B cell (primary cell): ENCODE results near the gene H6PD. TPM values are rescaled to one million over a fixed set of nuclear protein-coding genes. Genes with fewer than 3 reads are reported as not detected.

ENCODE experiments used
- ATAC-seq: fragments of 200-7000 bp; cut with Tn5 transposase; one replicate; pipeline ENCODE4 v1.10.0; 2021; ENCODE audit warnings: low read depth, mild to moderate bottlenecking, moderate number of reproducible peaks, moderate library complexity
- CTCF ChIA-PET: fragments of 350-600 bp; sonication (Branson Sonifier 250); formaldehyde crosslinking; loops from one replicate; lab custom pipeline; 2021; ENCODE audit warnings: antibody characterized with exemption, inconsistent platforms; lab: Charles Lee
- POLR2A ChIA-PET: fragments of 350-600 bp; sonication (Branson Sonifier 250); formaldehyde crosslinking; loops from one replicate; lab custom pipeline; 2021; ENCODE audit warnings: antibody characterized with exemption; lab: Charles Lee
- DNase-seq: peaks from one replicate; pipeline ENCODE4 v3.0.0; 2013
- H2AFZ ChIP-seq: 2 replicates; pipeline ENCODE4 v1.6.1; 2012; ENCODE audit warnings: mild to moderate bottlenecking, low read depth, low read length; ENCODE audit not compliant: insufficient read depth, poor library complexity, severe bottlenecking
- H3K27ac ChIP-seq, 2 donors: 1 replicate in 1 of 2; 2 replicates in 1 of 2; pipeline ENCODE4 v1.5.1; 2012 to 2013; ENCODE audit warnings: low read length in 2 of 2, mild to moderate bottlenecking in 2 of 2, moderate library complexity in 1 of 2
- H3K27me3 ChIP-seq, 4 experiments: fragments of 200-600 bp in 1 of 4; sonication (generic) in 1 of 4; replicated peaks in 1 of 4; 1 replicate in 2 of 4; 2 replicates in 2 of 4; pipeline versions ENCODE4 v1.6.1 to v1.7.0; 2013 to 2016; ENCODE audit warnings: low read length in 3 of 4, mild to moderate bottlenecking in 2 of 4, mixed read lengths in 1 of 4, moderate library complexity in 1 of 4; ENCODE audit not compliant: insufficient read depth in 4 of 4, control insufficient read depth in 3 of 4; ENCODE audit errors: control extremely low read depth in 1 of 4
- H3K36me3 ChIP-seq, 2 experiments: replicated peaks in 1 of 2; 1 replicate in 1 of 2; 2 replicates in 1 of 2; pipeline versions ENCODE4 v1.6.1 to v1.7.1; 2013; ENCODE audit warnings: low read length in 1 of 2; ENCODE audit not compliant: insufficient read depth in 2 of 2, control insufficient read depth in 1 of 2; ENCODE audit errors: control extremely low read depth in 1 of 2, extremely low read depth in 1 of 2
- H3K4me1 ChIP-seq, 2 donors: fragments of 200-600 bp in 1 of 2; sonication (generic) in 1 of 2; 1 replicate in 1 of 2; 2 replicates in 1 of 2; pipeline versions ENCODE4 v1.5.1 to v1.6.1; 2013 to 2017; ENCODE audit warnings: low read length in 2 of 2; ENCODE audit not compliant: control insufficient read depth in 2 of 2, insufficient read depth in 2 of 2
- H3K4me2 ChIP-seq: replicated peaks from 2 replicates; pipeline ENCODE3; 2012; ENCODE audit warnings: mild to moderate bottlenecking, low read depth, low read length; ENCODE audit not compliant: poor library complexity, severe bottlenecking
- H3K4me3 ChIP-seq, 5 experiments: fragments of 200-600 bp in 1 of 5; sonication (generic) in 1 of 5; 1 replicate in 3 of 5; 2 replicates in 2 of 5; pipeline versions ENCODE4 v1.5.1 to v1.7.0; 2011 to 2016; ENCODE audit warnings: low read length in 4 of 5, mild to moderate bottlenecking in 4 of 5, low read depth in 2 of 5, control low read depth in 1 of 5, moderate library complexity in 1 of 5; ENCODE audit not compliant: insufficient read depth in 1 of 5; ENCODE audit errors: control extremely low read depth in 1 of 5, extremely low read depth in 1 of 5
- H3K79me2 ChIP-seq: fragments of 200-600 bp; sonication (generic); one replicate; pipeline ENCODE4 v1.6.0; 2016; ENCODE audit warnings: low read length; ENCODE audit not compliant: control insufficient read depth, insufficient read depth
- H3K9ac ChIP-seq: fragments of 200-600 bp; sonication (generic); 2 replicates; pipeline ENCODE4 v1.6.1; 2017; ENCODE audit warnings: mild to moderate bottlenecking, low read length, moderate library complexity
- H3K9me3 ChIP-seq, 3 donors: one replicate each; pipeline versions ENCODE4 v1.6.1 to v1.7.1; 2013; ENCODE audit warnings: low read length in 2 of 3; ENCODE audit not compliant: control insufficient read depth in 2 of 3, insufficient read depth in 1 of 3; ENCODE audit errors: control extremely low read depth in 1 of 3
- H4K20me1 ChIP-seq: 2 replicates; pipeline ENCODE4 v1.6.0; 2012; ENCODE audit warnings: mild to moderate bottlenecking, low read length; ENCODE audit not compliant: insufficient read depth, control insufficient read depth, poor library complexity, severe bottlenecking
- H3K27ac Mint-ChIP-seq: one replicate; pipeline ENCODE4 v1.8.0; 2021; ENCODE audit warnings: mixed read lengths
- H3K27me3 Mint-ChIP-seq: one replicate; pipeline ENCODE4 v1.8.0; 2021; ENCODE audit warnings: mixed read lengths
- H3K4me1 Mint-ChIP-seq: one replicate; pipeline ENCODE4 v1.8.0; 2021; ENCODE audit warnings: mixed read lengths
- H3K4me3 Mint-ChIP-seq: one replicate; pipeline ENCODE4 v1.8.0; 2021; ENCODE audit warnings: mixed read lengths
- H3K9me3 Mint-ChIP-seq: one replicate; pipeline ENCODE4 v1.8.0; 2022; ENCODE audit warnings: mixed read lengths; ENCODE audit not compliant: insufficient read depth
- EZH2 ChIP-seq: IDR thresholded peaks from 2 replicates; pipeline ENCODE4 v1.6.1; 2012; ENCODE audit warnings: borderline replicate concordance, low read depth, mild to moderate bottlenecking, moderate library complexity, low read length; ENCODE audit not compliant: insufficient read depth, poor library complexity, severe bottlenecking
- WGBS: methylation state at CpG from one replicate; pipeline ENCODE4 v1.1.5; 2013; ENCODE audit warnings: missing lambda C conversion rate; ENCODE audit not compliant: insufficient coverage; 5-methylcytosine and 5-hydroxymethylcytosine counted together
- intact Hi-C: fragments of 100-400 bp; cut with micrococcal nuclease; formaldehyde crosslinking; loops from one replicate; pipeline ENCODE4 v1.10.0; 2022
- polyA plus RNA-seq: library from polyadenylated mRNA; depleted of rRNA; stranded (reverse); fragments of >200 nt; gene quantifications from 2 replicates; pipeline ENCODE4 v1.2.3, GENCODE V29; 2012
- total RNA-seq, 2 donors: library from RNA; stranded (reverse); fragments of 120-200 nt in 1 of 2; gene quantifications; 1 replicate in 1 of 2; 2 replicates in 1 of 2; pipeline versions ENCODE4 v1.2.3 to v1.2.4, GENCODE V29; 2013 to 2022
- TF ChIP-seq, protein P1 (sequence below): fragments of 200-600 bp; IDR thresholded peaks from one replicate; pipeline ENCODE4 v1.8.0; 2022; ENCODE audit warnings: antibody characterized with exemption, mild to moderate bottlenecking

Gene H6PD
- total and polyA plus RNA-seq, 2 donors (not counting 1 experiment from before 2014, with no cell fraction given) = 11.3 to 30.2 TPM

DNA sequence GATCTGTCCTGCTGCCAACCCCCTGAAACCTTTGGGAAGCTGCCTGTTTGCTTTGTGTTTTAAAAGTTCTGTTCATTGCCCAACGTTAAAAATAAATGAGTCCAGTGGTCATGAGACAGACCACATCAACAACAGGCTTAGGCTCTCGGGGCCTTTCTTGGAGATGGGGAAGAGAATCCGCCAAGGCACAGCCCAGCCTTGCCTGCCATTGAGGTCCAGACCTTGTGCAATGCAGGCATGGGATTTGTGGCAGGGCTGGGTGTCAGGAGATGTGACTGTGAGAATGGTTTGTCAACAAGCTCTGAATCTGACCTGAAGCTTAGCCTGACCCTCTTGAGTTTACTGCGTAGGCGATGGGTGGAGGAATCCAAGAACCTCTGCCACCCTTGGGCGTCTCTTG lies 62.3 kb downstream of the H6PD start:
- POLR2A ChIA-PET = no interaction called here
- H3K4me1 ChIP-seq = peaks cover 7 to 26% of the 10 kb centered on the region in 2 donors
- no peaks in the 10 kb centered on the region for H3K9me3 ChIP-seq
- no peak overlapping the region for H3K9ac ChIP-seq
- Mint-ChIP-seq H3K4me1 (peaks cover 11% of the 10 kb centered on the region), H3K4me3 (no peak overlapping the region), H3K9me3 (no peaks in the 10 kb centered on the region), H3K27me3 (no peaks in the 10 kb centered on the region), H3K27ac (no peak overlapping the region)
- no peak overlapping the region for H3K4me2 ChIP-seq
- no peaks in the 10 kb centered on the region for H3K27me3 ChIP-seq
- ATAC-seq (no peak), DNase-seq (no peak)
- WGBS = 93% methylated on average over 5 of the region's 6 CpGs
- H3K4me3 ChIP-seq = no peak overlapping the region
- TF ChIP-seq, protein P1, sequence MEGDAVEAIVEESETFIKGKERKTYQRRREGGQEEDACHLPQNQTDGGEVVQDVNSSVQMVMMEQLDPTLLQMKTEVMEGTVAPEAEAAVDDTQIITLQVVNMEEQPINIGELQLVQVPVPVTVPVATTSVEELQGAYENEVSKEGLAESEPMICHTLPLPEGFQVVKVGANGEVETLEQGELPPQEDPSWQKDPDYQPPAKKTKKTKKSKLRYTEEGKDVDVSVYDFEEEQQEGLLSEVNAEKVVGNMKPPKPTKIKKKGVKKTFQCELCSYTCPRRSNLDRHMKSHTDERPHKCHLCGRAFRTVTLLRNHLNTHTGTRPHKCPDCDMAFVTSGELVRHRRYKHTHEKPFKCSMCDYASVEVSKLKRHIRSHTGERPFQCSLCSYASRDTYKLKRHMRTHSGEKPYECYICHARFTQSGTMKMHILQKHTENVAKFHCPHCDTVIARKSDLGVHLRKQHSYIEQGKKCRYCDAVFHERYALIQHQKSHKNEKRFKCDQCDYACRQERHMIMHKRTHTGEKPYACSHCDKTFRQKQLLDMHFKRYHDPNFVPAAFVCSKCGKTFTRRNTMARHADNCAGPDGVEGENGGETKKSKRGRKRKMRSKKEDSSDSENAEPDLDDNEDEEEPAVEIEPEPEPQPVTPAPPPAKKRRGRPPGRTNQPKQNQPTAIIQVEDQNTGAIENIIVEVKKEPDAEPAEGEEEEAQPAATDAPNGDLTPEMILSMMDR = no peak
- TF ChIP-seq EZH2 = no peak
- no peak overlapping the region for H3K27ac ChIP-seq
- CTCF ChIA-PET = interaction anchor here (0.8 to 2.0 kb wide), 3 partner anchors 8 to 159 kb away, joined by 3 to 11 read pairs (median 3); no protein-coding TSS in a partner anchor
- no peak overlapping the region for H2AFZ ChIP-seq
- peaks cover 6% of the 10 kb centered on the region for H4K20me1 ChIP-seq
- H3K79me2 ChIP-seq = peaks cover 64% of the 10 kb centered on the region
- intact Hi-C loops = no loop called here
- no peaks in the 10 kb centered on the region for H3K36me3 ChIP-seq

GRCh38 chr1:9297831-9298230 lies 63.3 kb downstream of the H6PD start:
- CTCF ChIA-PET = interaction anchor here (0.8 to 2.0 kb wide), 3 partner anchors 9 to 158 kb away, joined by 3 to 11 read pairs (median 3); no protein-coding TSS in a partner anchor
- Mint-ChIP-seq H3K27me3 (no peaks in the 10 kb centered on the region), H3K9me3 (no peaks in the 10 kb centered on the region), H3K4me3 (no peak overlapping the region), H3K4me1 (peaks cover 21% of the 10 kb centered on the region), H3K27ac (no peak overlapping the region)
- Histone ChIP-seq H3K36me3 (no peaks in the 10 kb centered on the region), H3K79me2 (peaks cover 74% of the 10 kb centered on the region), H3K4me2 (no peak overlapping the region), H3K9me3 (no peaks in the 10 kb centered on the region), H3K27ac (no peak overlapping the region), H2AFZ (no peak overlapping the region), H3K4me3 (no peak overlapping the region), H3K4me1 (peaks cover 17 to 29% of the 10 kb centered on the region in 2 donors), H3K27me3 (no peaks in the 10 kb centered on the region), H3K9ac (no peak overlapping the region), H4K20me1 (peaks cover 6% of the 10 kb centered on the region)
- no peak for DNase-seq
- no peak for TF ChIP-seq EZH2
- TF ChIP-seq, protein P1 = no peak
- ATAC-seq = no peak
- intact Hi-C loops = no loop called here
- POLR2A ChIA-PET = no interaction called here
- WGBS = 100% methylated on average over 6 of the region's 9 CpGs
